Colonic mucosa (tissue), 4 donors: Measurements from ENCODE around the gene CDH4. TPM values are rescaled to one million over a fixed set of nuclear protein-coding genes. Genes with fewer than 3 reads are reported as not detected.

Experiments
- DNase-seq: peaks from one replicate; pipeline ENCODE4 v3.0.0-alpha.2; 2020
- H3K27ac ChIP-seq: fragments of 200-600 bp; one replicate; pipeline ENCODE4 v1.8.0; 2021
- H3K27me3 ChIP-seq: fragments of 200-600 bp; one replicate; pipeline ENCODE4 v1.8.0; 2021
- H3K36me3 ChIP-seq: fragments of 200-600 bp; one replicate; pipeline ENCODE4 v1.8.0; 2021
- H3K4me1 ChIP-seq: fragments of 200-600 bp; one replicate; pipeline ENCODE4 v1.8.0; 2021; ENCODE audit warnings: mild to moderate bottlenecking
- H3K4me3 ChIP-seq: fragments of 200-600 bp; one replicate; pipeline ENCODE4 v1.8.0; 2021
- H3K9ac ChIP-seq, 2 donors: one replicate each; pipeline ENCODE4 v1.7.0; 2013; ENCODE audit warnings: control low read depth in 2 of 2, low read depth in 2 of 2, low read length in 2 of 2
- H3K9me3 ChIP-seq: fragments of 200-600 bp; one replicate; pipeline ENCODE4 v1.8.0; 2021
- CTCF ChIP-seq: fragments of 200-600 bp; IDR thresholded peaks from one replicate; pipeline ENCODE4 v1.8.0; 2022; ENCODE audit warnings: antibody characterized with exemption, mild to moderate bottlenecking
- intact Hi-C: fragments of 100-400 bp; cut with DNase I; formaldehyde crosslinking; loops from one replicate; pipeline ENCODE4 v1.14.1; 2022
- total RNA-seq, 2 donors: library from RNA; stranded (reverse); fragmentation: NEBNext Ultra II Directional in 1 of 2; extraction: Animal tissue kit (Norgen Biotek cat#: 25700) in 1 of 2; gene quantifications; one replicate each; pipeline ENCODE4 v1.2.1, GENCODE V29; 2021
- donor health status: healthy.
- donor health status: DM: no; HTN: no; CAD: no.
- donor health status: DM: no; HTN: no; CAD: no.

Gene CDH4
- total RNA-seq, 2 donors from 2014 or later = 0.08 TPM; not detected in 1

DNA sequence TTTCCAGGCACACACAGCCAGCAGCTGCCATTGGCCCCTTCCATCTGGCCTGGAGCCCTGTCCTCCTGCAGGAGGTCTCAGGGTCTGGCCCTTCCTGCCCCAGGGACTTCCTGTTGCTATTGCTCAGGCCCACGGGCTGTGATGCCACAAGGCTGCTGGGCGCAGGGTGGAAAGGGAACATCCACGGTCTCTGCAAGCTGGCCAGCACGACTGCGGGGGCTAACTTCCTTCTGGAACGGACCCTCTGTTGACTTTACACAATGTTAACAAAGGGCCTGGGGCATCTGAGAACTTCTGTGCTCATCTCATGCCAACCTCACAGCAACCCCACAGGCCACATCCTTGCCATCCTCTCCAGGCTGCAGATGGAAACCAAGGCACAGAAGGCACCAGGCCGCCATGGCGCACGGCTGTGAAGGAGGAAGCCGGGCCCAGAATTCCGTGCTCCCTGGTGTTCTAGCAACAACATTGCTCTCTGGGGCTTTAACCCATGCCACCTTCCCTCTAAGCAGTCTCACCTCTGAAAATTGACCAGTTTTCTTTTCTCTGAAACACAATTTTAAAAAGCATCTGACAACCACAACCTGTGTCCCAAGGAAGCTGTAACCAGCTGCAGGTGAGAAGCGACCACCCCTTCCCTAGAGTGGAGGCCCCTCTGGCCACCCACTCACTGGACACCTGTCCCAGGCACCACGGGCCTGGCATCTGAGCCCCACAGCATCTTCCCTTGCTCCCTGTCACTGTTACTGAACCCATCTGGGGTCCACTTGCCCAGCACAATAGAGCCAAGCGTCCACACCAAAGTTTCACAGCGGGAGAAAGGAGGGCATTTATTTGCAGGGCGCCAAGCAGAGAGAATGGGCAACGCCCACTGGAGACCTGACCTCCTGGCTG lies 261.3 kb downstream of the CDH4 start:
- H3K36me3 ChIP-seq = no peaks in the 10 kb centered on the region
- no peaks in the 10 kb centered on the region for H3K27me3 ChIP-seq
- H3K27ac ChIP-seq = no peak overlapping the region
- no peaks in the 10 kb centered on the region for H3K9me3 ChIP-seq
- no peak overlapping the region for H3K4me3 ChIP-seq
- H3K4me1 ChIP-seq = no peaks in the 10 kb centered on the region
- TF ChIP-seq CTCF = no peak
- no peak for DNase-seq
- H3K9ac ChIP-seq = no peak overlapping the region
- intact Hi-C loops = no loop called here

DNA sequence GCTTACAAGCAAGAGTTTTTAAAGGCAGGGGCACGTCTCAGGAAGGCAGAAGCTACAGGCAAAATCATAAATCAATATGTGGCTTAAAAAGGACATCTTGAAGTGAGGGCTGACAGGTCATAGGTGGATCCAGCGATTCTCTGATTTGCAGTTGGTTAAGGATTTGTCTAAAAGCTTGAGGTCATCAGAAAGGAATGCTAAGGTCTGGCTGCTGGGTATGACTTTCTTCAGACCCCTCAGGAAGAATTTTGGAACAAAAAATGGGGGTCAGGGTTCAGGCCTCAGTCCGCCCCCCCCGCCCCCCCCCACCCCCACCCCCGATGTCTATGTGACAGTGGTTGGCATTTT lies 261.9 kb downstream of the CDH4 start:
- no peak for DNase-seq
- Histone ChIP-seq H3K4me3 (no peak overlapping the region), H3K27me3 (no peaks in the 10 kb centered on the region), H3K4me1 (no peaks in the 10 kb centered on the region), H3K9me3 (no peaks in the 10 kb centered on the region), H3K27ac (no peak overlapping the region), H3K9ac (no peak overlapping the region), H3K36me3 (no peaks in the 10 kb centered on the region)
- TF ChIP-seq CTCF = no peak
- intact Hi-C loops = no loop called here

DNA sequence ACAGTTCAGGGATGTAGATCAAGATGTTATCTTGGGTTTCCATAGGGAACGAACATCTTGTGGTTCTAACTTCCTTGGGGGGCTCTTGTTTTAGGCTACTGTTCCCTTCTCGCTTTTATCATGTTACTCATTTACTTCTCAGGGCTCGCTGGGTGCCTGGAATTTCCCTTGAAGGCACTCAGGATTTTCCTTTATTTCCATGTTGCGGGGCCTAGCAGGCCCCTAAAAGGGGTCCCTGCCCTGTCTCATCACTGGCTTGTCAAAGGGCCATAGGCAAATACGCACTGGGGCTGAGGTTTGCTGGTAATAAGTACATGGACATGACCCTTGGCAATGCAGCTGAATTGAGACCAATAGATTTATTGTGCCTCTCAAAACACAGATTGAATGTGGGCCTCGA lies 262.3 kb downstream of the CDH4 start:
- Histone ChIP-seq H3K4me1 (no peaks in the 10 kb centered on the region), H3K4me3 (no peak overlapping the region), H3K9me3 (no peaks in the 10 kb centered on the region), H3K9ac (no peak overlapping the region), H3K27me3 (no peaks in the 10 kb centered on the region), H3K36me3 (no peaks in the 10 kb centered on the region), H3K27ac (no peak overlapping the region)
- no peak for TF ChIP-seq CTCF
- intact Hi-C loops = no loop called here
- no peak for DNase-seq

DNA sequence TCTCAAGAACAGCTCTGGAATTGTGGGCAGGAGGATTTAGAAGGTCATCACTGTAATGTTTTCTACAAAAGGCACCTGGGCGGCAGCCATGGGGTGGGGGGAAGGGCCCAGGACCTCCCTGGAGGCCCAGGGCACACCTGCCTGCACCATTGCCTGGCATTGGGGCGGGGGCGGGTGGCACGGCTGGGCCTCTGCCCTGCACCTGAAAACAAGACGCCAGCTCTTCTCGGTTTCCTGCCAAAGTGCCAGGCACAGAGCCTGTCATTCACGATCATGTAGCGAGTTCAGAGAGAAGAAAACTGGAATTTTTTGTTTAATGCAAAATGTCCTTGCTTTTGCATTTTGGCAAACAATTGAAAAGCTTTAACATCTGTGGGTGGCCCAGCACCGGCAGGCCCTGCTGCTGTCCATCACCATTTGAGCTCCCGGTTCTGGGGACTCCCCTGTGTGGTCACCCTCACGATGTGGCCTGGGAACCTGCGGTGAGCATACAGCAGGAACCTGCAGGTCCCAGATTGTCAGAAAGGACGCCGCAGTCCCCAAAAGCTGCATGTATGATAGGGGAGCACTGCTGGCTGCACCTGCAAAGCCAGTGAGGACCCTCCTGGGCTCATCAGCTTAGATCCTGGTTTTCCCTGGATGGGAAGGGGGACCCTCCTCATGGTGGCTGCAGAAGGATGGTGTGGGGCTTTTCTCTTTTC lies 262.9 kb downstream of the CDH4 start:
- TF ChIP-seq CTCF = no peak
- intact Hi-C loops = no loop called here
- Histone ChIP-seq H3K9ac (no peak overlapping the region), H3K27me3 (no peaks in the 10 kb centered on the region), H3K36me3 (no peaks in the 10 kb centered on the region), H3K9me3 (no peaks in the 10 kb centered on the region), H3K27ac (no peak overlapping the region), H3K4me3 (no peak overlapping the region), H3K4me1 (no peaks in the 10 kb centered on the region)
- no peak for DNase-seq

DNA sequence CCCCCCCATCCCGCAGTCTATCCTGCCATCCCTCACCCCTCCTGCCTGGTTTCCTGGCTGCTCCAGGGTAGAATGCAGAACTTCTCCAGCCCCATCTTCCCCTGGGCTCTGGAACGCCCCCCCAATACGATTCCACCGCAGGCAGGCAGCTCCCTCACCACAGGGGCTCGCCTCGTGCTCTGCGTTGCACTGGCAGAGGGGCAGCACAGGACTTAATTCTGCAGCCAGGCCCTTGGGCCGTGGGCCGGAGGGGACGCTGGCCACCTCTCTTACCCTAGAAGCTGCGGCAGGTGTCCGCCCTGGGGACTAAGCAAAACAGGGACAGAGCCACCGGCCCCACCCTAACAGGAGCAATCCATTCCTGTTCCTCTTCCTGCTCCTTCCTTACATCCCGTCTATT lies 263.9 kb downstream of the CDH4 start:
- no peaks in the 10 kb centered on the region for H3K9me3 ChIP-seq
- H3K4me3 ChIP-seq = no peak overlapping the region
- no peak for TF ChIP-seq CTCF
- H3K4me1 ChIP-seq = no peaks in the 10 kb centered on the region
- intact Hi-C loops = no loop called here
- no peak for DNase-seq
- H3K27me3 ChIP-seq = no peaks in the 10 kb centered on the region
- H3K27ac ChIP-seq = no peak overlapping the region
- no peak overlapping the region for H3K9ac ChIP-seq
- no peaks in the 10 kb centered on the region for H3K36me3 ChIP-seq
